HK-2 (cell line): ENCODE data around the gene RBM7.
A peak's percentile ranks its signal among the peaks of the same experiment; 100 is the strongest.

Experiments
- DNase-seq: peaks from one replicate; pipeline ENCODE4 v3.0.0-alpha.2; 2018; ENCODE audit not compliant: unreplicated experiment

RBM7 gene

DNA sequence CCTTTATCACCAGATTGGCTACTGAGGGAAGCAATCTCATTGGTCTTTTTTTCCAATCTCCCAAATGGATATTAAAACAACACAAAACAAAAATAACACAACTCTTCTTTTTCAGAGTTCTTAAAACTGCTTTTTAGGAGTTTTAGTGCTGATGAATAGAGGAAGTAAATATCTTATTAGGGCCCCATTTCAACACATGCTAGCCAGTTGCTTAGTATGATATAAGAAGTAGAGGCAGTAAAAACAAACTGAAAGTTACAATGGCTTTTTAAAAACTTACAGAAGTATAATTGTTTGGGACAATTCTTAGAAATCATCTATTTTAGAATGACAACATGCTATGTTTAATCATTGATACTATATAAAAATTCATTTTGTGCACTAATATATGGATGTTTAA lies 3.5 kb upstream of the RBM7 start:
- DNase-seq = no peak

- no peak for DNase-seq
These were observed 3.0 kb upstream of the RBM7 start for GRCh38 chr11:114397349-114397982.

- DNase-seq = no peak
These were observed 2.1 kb upstream of the RBM7 start for GRCh38 chr11:114398303-114398920.

DNA sequence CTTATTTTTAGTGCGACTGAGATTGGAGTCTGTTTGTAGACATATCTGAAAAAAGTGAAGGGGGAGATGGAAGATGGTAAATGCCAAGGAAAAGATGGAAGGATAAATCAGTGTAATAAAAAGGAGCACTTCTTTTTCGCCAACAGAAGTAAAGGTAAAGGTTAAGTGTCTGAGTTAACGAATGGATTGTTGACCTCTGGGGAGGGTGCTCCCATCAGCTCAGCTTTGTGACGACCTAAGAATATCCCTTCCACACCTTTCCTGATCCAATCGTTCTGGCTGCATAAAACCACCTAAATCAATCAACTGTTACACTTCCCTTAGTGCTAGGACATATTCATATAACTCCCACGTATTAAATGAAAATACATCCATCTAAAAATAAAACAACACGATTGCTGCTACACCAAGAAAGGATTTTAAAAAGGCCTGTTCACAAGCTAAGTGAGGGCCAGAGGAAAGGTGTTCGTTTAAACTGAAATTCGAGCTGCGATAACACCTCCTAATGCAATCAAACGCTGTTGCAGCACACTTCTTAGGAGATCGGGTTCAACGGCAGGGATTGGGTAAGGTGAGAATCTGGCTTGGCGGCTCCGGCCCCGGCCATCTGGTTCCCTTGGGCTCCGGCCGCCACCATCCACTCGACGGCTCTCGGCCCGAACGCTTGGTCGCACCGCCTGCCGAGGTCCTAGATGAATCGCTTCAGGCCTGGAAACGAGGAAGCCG lies 813 bp upstream of the RBM7 start:
- no peak for DNase-seq

- DNase-seq = no peak
These were observed 403 bp downstream of the RBM7 start for GRCh38 chr11:114400915-114401223.

- no peak for DNase-seq
These were observed 845 bp downstream of the RBM7 start for GRCh38 chr11:114401311-114401710.

DNA sequence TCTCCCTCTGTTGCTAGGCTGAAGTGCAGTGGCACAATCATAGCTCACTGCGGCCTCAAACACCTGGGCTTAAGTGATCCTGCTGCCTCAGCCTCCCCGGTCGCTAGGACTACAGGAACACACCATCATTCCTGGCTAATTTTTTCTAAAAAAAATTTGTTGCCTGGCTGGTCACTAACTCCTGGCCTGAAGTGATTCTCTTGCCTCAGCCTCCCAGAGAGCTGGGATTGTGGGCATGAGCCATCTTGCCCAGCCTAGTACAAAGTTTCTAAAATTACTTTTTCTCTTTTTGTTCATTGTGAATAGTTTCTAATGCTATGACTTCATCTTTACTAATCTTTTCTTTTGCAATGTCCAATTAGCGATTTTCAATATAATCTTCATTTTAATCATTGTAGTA lies 12.5 kb downstream of the RBM7 start:
- no peak for DNase-seq

- no peak for DNase-seq
These were observed 13.5 kb downstream of the RBM7 start for GRCh38 chr11:114413958-114414357.

GRCh38 chr11:114416441-114416961 lies 16.0 kb downstream of the RBM7 start:
- no peak for DNase-seq

DNA sequence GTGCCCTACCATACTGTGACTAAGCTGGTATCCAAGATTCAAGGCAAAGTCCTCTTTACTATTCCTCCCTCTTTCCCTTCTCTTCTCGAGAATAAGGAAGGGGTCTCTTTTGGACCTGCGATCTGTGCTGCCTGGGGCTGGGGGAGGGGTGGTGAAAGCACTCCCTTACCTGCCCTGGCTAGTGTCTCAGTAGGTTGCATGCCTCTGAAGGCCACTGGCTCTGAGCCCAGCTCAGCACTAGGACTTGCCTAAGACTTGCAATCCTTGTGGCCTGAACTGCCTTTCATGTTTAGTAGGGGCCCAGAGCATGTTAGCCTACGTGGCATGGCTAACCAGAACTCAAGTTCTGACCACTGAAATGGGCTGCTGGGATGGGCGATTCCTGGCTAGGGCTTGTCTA lies 25.8 kb downstream of the RBM7 start:
- no peak for DNase-seq

- DNase-seq = no peak
These were observed 29.8 kb downstream of the RBM7 start for GRCh38 chr11:114430290-114430689.

GRCh38 chr11:114432893-114433292 lies 32.4 kb downstream of the RBM7 start:
- no peak for DNase-seq

DNA sequence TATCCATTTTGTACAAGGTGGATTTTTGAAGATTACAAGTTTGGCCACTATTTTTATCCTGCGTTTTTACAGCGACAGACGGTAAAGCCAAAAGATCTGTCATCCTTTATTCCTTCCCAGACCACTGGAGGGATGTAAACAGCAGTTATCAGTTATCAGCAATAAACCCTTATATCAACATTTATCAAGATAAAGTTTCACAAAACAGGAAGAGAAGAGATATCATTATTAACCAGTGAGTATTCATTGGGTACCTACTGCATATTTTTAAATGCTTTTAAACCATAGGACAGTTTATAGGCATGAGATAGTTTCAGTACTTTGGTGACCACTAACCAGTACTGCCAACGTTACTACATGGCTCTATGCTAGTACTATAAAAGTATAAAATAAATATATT lies 32.9 kb downstream of the RBM7 start:
- DNase-seq = no peak

GRCh38 chr11:114438303-114438702 lies 37.8 kb downstream of the RBM7 start:
- no peak for DNase-seq

- peak; percentile 88 for DNase-seq
These were observed 39.0 kb downstream of the RBM7 start, which contains the start of gene REXO2 for GRCh38 chr11:114439229-114440120. Gene REXO2 (plus strand): TSS chr11:114439467. CDS start chr11:114439529, 62 bp downstream.

DNA sequence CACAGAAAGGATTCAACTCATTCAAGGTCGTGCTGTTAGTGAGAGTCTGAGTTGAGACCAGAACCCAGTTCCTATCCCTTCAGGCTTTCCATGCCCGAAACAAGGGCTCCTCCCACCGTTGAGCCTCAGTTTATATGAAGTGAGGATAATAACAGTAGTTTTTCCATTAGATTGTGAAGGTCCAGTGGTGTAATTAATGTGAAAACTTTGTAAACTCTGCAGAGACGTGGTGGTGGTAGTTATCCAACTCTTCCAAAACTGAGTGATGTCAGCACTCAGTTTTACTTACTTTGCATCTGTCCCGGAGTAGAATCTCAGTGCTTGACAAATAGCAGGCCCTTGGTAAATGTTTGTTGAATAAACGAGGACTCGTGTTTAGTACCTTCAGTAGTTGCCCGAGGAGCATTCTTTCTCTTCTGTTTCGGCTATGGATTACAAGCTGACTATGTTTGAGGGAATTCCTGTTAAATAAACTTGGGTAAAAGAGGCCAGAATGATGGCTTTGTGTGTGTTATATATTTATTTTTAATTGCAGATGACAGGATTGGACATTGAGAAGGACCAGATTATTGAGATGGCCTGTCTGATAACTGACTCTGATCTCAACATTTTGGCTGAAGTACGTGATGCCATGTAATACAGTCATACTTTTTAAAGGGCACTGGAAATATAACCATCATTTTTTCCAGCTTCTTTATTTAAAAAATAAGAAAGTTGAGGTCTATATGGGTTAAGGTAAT lies 39.8 kb downstream of the RBM7 start:
- DNase-seq = no peak

GRCh38 chr11:114440971-114441763 lies 40.7 kb downstream of the RBM7 start:
- no peak for DNase-seq

DNA sequence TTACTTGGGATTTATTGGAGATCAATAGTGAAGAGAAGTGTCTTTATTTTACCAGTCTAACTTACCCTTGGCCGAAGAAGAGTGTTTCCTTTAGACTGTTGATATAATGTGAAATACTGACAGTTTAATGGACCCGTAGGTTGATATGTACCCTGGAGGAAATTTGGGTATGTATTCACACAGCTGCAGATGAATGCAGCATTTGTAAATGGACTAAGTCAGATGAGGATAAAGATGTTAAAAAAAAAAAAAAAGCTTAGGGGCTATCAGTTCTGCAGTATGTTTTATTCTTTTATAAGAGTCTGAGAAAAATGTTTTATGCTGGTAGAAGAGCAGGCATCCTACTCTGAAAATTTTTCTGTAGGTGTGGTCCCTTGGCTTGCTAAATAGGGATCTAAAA lies 41.5 kb downstream of the RBM7 start:
- no peak for DNase-seq

DNA sequence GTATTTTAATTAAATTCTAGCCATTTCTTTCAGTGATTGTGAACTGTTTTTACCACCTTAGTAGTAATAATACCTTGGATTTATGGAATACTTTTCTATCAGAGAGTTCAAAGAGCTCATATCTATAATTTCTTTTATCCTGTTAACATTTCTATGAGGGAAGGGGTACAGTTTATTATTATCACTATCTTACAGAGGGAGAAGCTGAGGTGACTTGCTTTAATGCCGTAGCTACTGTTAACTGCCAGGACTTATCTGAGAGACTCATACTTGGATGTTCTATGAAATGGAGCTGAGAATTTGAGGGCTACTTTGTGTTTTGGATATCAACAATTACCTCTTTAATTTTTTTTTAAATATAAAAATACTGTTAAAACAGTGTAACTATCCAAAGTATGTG lies 42.1 kb downstream of the RBM7 start:
- no peak for DNase-seq

- no peak for DNase-seq
These were observed 47.0 kb downstream of the RBM7 start for GRCh38 chr11:114447444-114447843.

- DNase-seq = no peak
These were observed 47.4 kb downstream of the RBM7 start for GRCh38 chr11:114447892-114448291.
